HepG2 (cell line): ENCODE results near the gene TYW1. TPM values are rescaled to one million over a fixed set of nuclear protein-coding genes. Genes with fewer than 3 reads are reported as not detected.

Experiments used
- ATAC-seq: fragments of 200-7000 bp; cut with Tn5 transposase; 3 replicates; pipeline ENCODE4 v1.9.1; 2020; ENCODE audit warnings: mild to moderate bottlenecking, moderate library complexity
- BruUV-seq: library from RNA; stranded (reverse); fragments of 400-500 nt; replicated peaks from 2 replicates; lab custom pipeline; 2021; lab: Mats Ljungman, UMichigan
- CTCF ChIA-PET: fragments of 300-600 bp; formaldehyde crosslinking; extraction: SDS; loops from one replicate; lab custom pipeline; 2021; ENCODE audit warnings: low total read pairs, inconsistent platforms, low intra/inter-chr PET ratio; lab: Yijun Ruan, JAX
- POLR2A ChIA-PET: fragments of 350-600 bp; sonication (Branson Sonifier 250); formaldehyde crosslinking; loops from one replicate; lab custom pipeline; 2020; ENCODE audit warnings: antibody characterized with exemption, inconsistent platforms; lab: Yijun Ruan, JAX
- DNase-seq: peaks from one replicate; pipeline ENCODE4 v3.0.0-alpha.2; 2015; ENCODE audit warnings: low spot score
- FAIRE-seq: peaks from 3 replicates; lab custom pipeline; 2011; peaks lifted over from hg19 to GRCh38; lab: Jason Lieb, UNC
- H2AFZ ChIP-seq: one replicate; pipeline ENCODE4 v1.6.1; 2011; ENCODE audit warnings: low read length, inconsistent platforms
- H3K27ac ChIP-seq: fragments of 300-600 bp; 3 replicates; pipeline ENCODE4 v1.8.0; 2011; ENCODE audit warnings: mixed run types, mild to moderate bottlenecking, mixed read lengths, low read length, inconsistent platforms; ENCODE audit not compliant: insufficient read depth; ENCODE audit errors: extremely low read length
- H3K27me3 ChIP-seq, 2 experiments: fragments of 200-600 bp in 1 of 2; 2 replicates in 1 of 2; 3 replicates in 1 of 2; pipeline versions ENCODE4 v1.6.0 to v1.8.0; 2011; ENCODE audit warnings: low read length in 2 of 2, mild to moderate bottlenecking in 2 of 2, moderate library complexity in 2 of 2, inconsistent platforms in 1 of 2; ENCODE audit not compliant: insufficient read depth in 2 of 2, control insufficient read depth in 1 of 2
- H3K36me3 ChIP-seq, 2 experiments: fragments of 200-600 bp in 1 of 2; replicated peaks in 1 of 2; 2 replicates in 1 of 2; 3 replicates in 1 of 2; pipeline versions ENCODE4 v1.5.1 to v1.8.0; 2011; ENCODE audit warnings: low read length in 2 of 2, inconsistent platforms in 1 of 2; ENCODE audit not compliant: insufficient read depth in 2 of 2, control insufficient read depth in 1 of 2
- H3K4me1 ChIP-seq: 2 replicates; pipeline ENCODE4 v1.5.1; 2012; ENCODE audit warnings: low read length, inconsistent platforms; ENCODE audit not compliant: insufficient read depth
- H3K4me2 ChIP-seq: 2 replicates; pipeline ENCODE4 v1.6.0; 2011; ENCODE audit warnings: low read depth, low read length, inconsistent platforms
- H3K4me3 ChIP-seq, 3 experiments: fragments of 200-600 bp in 1 of 3; sonication (generic), shearing (Covaris generic) in 1 of 3; replicated peaks in 1 of 3; 2 replicates each; pipeline ENCODE4 v1.5.1; 2011 to 2016; ENCODE audit warnings: low read length in 3 of 3, inconsistent platforms in 2 of 3, low read depth in 2 of 3, mild to moderate bottlenecking in 2 of 3, control low read depth in 1 of 3, mixed read lengths in 1 of 3; ENCODE audit not compliant: insufficient read depth in 1 of 3
- H3K79me2 ChIP-seq: one replicate; pipeline ENCODE4 v1.6.1; 2011; ENCODE audit warnings: low read length, inconsistent platforms; ENCODE audit not compliant: insufficient read depth
- H3K9ac ChIP-seq: 2 replicates; pipeline ENCODE4 v1.6.0; 2011; ENCODE audit warnings: mild to moderate bottlenecking, low read depth, low read length, inconsistent platforms; ENCODE audit not compliant: insufficient read depth
- H3K9me3 ChIP-seq: 2 replicates; pipeline ENCODE4 v1.5.1; 2012; ENCODE audit warnings: mild to moderate bottlenecking, low read length
- H4K20me1 ChIP-seq: 2 replicates; pipeline ENCODE4 v1.6.0; 2011; ENCODE audit warnings: inconsistent platforms, mild to moderate bottlenecking, low read length, moderate library complexity; ENCODE audit not compliant: insufficient read depth
- BRD4 ChIP-seq: sonication (generic); formaldehyde crosslinking; IDR thresholded peaks from 2 replicates; pipeline ENCODE4 v1.4.0; 2020; ENCODE audit warnings: missing genetic modification reagents
- DNMT3B ChIP-seq: conservative IDR thresholded peaks from 2 replicates; pipeline ENCODE4 v1.6.1; 2016; ENCODE audit warnings: missing biosample characterization, control low read depth
- ETV5 ChIP-seq: IDR thresholded peaks from 2 replicates; pipeline ENCODE4 v1.6.1; 2018; ENCODE audit warnings: missing biosample characterization, missing genetic modification reagents, inconsistent platforms, borderline replicate concordance
- GPBP1L1 ChIP-seq: sonication (generic); formaldehyde crosslinking; IDR thresholded peaks from 2 replicates; pipeline ENCODE4 v1.5.0; 2020; ENCODE audit warnings: mild to moderate bottlenecking, missing genetic modification reagents
- HNF4A ChIP-seq: sonication (generic); formaldehyde crosslinking; IDR thresholded peaks from 2 replicates; pipeline ENCODE4 v1.4.0; 2020; ENCODE audit warnings: missing genetic modification reagents
- HOXA9 ChIP-seq: sonication (generic); formaldehyde crosslinking; IDR thresholded peaks from 2 replicates; pipeline ENCODE4 v1.8.1; 2022; ENCODE audit warnings: missing genetic modification reagents, mild to moderate bottlenecking, moderate library complexity, borderline replicate concordance
- KDM1A ChIP-seq: IDR thresholded peaks from 2 replicates; pipeline ENCODE4 v1.6.1; 2016; ENCODE audit warnings: missing compliant biosample characterization
- POGK ChIP-seq: sonication (generic); formaldehyde crosslinking; conservative IDR thresholded peaks from 2 replicates; pipeline ENCODE4 v1.8.0; 2022; ENCODE audit warnings: mild to moderate bottlenecking, moderate library complexity, missing genetic modification reagents
- ZNF10 ChIP-seq: sonication (generic); formaldehyde crosslinking; IDR thresholded peaks from 2 replicates; pipeline ENCODE4 v1.4.0; 2020; ENCODE audit warnings: mild to moderate bottlenecking, low read depth, missing genetic modification reagents, borderline replicate concordance
- ZNF770 ChIP-seq: sonication (generic); formaldehyde crosslinking; IDR thresholded peaks from 2 replicates; pipeline ENCODE4 v1.5.0; 2020; ENCODE audit warnings: mild to moderate bottlenecking, missing genetic modification reagents
- ZSCAN25 ChIP-seq: sonication (generic); formaldehyde crosslinking; IDR thresholded peaks from 2 replicates; pipeline ENCODE4 v1.8.0; 2022; ENCODE audit warnings: mild to moderate bottlenecking, missing genetic modification reagents
- WGBS: methylation state at CpG from one replicate; pipeline ENCODE4 v1.1.6; 2017; ENCODE audit warnings: low lambda C conversion rate; 5-methylcytosine and 5-hydroxymethylcytosine counted together
- in situ Hi-C: cut with HindIII; loops from 2 replicates; pipeline ENCODE4 v1.10.0; 2017; ENCODE audit warnings: low pct_unique_long_range_greater_than_20kb; ENCODE audit not compliant: extremely low pct_ligation_motif_present
- intact Hi-C: fragments of 100-400 bp; cut with micrococcal nuclease; formaldehyde crosslinking; loops from one replicate; pipeline ENCODE4 v1.10.0; 2022; ENCODE audit not compliant: unreplicated experiment
- polyA plus RNA-seq, 8 experiments: library from polyadenylated mRNA; depleted of rRNA in 3 of 8; stranded (reverse) in 7 of 8; unstranded in 1 of 8; fragments of >200 nt; fragmentation: Illumina TruSeq in 4 of 8; extraction: Trizol in 4 of 8; gene quantifications; 2 replicates each; pipeline versions ENCODE4 v1.2.1 to v1.2.3, GENCODE V29; 2011 to 2016; ENCODE audit warnings: low read depth in 4 of 8, missing spikeins in 1 of 8, mixed read lengths in 1 of 8; ENCODE audit not compliant: insufficient read depth in 1 of 8
- total RNA-seq, 5 experiments: library from RNA; depleted of rRNA; stranded (reverse); fragments of >200 nt; fragmentation: Illumina TruSeq; extraction: Trizol; gene quantifications; 2 replicates each; pipeline ENCODE4 v1.2.3, GENCODE V29; 2016; ENCODE audit warnings: low read depth in 1 of 5

Gene TYW1
- total and polyA plus RNA-seq, 2 of the 13 experiments (the other 11 are each of a cell fraction or from before 2014, with no cell fraction given): 8.6 to 17.6 TPM

- Histone ChIP-seq H3K27ac (no peak overlapping the region), H3K4me3 (no peak overlapping the region), H3K27me3 (no peaks in the 10 kb centered on the region), H3K4me2 (no peak overlapping the region), H3K9ac (no peak overlapping the region), H4K20me1 (no peaks in the 10 kb centered on the region), H3K4me1 (no peaks in the 10 kb centered on the region), H3K79me2 (no peaks in the 10 kb centered on the region), H3K9me3 (no peaks in the 10 kb centered on the region), H2AFZ (no peak overlapping the region), H3K36me3 (peaks cover 12 to 26% of the 10 kb centered on the region in 2 experiments; a peak in 4 of 5 replicates)
- ChIA-PET POLR2A (no interaction called here), CTCF (no interaction called here)
- no TSS peak for BruUV-seq
- no peak for TF ChIP-seq ZSCAN25 (CRISPR knock-in tag)
- TF ChIP-seq ZNF770 (CRISPR knock-in tag): no peak
- TF ChIP-seq BRD4 (CRISPR knock-in tag): no peak
- no peak for TF ChIP-seq DNMT3B (CRISPR knock-in tag)
- TF ChIP-seq ETV5 (CRISPR knock-in tag): no peak
- no peak for TF ChIP-seq KDM1A (CRISPR knock-in tag)
- TF ChIP-seq ZNF10 (CRISPR knock-in tag): no peak
- TF ChIP-seq GPBP1L1: no peak
- no peak for TF ChIP-seq POGK (CRISPR knock-in tag)
- no peak for TF ChIP-seq HNF4A (CRISPR knock-in tag)
- no peak for TF ChIP-seq HOXA9 (CRISPR knock-in tag)
- 89% methylated on average over 2 of the region's 2 CpGs for whole genome bisulfite sequencing
- in situ Hi-C loops (no loop called here), intact Hi-C loops (no loop called here)
- FAIRE-seq (no peak), ATAC-seq (no peak), DNase-seq (no peak)
Measured at GRCh38 chr7:67006965-67007364, 10.3 kb downstream of the TYW1 start.
